ENCODE measurements around the gene TMEM163.
"Not testable (repeated sequence)": the region's sequence is repeated elsewhere in the genome, so short reads cannot be mapped to it uniquely, and the experiment has no call there.

TMEM163 gene

DNA sequence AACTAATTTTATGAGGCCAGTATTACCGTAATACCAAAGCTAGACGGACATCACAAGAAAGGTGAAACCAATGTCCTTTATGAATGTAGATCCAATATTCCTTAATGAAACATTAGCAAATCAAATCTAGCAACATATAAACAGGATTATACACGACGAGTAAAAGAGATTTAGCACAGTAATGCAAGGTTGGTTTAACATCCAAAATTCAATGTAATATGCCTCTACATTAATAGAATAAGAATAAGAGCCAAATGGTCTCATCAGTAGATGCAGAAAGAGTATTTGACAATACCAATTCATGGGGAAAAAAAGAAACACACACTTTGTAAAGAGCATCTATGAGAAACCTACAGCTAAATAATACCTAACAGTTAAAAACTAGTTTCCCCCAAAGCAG lies 99.5 kb downstream of the TMEM163 start:
- no peak for DNase-seq (ENCODE audit: low read depth)

DNA sequence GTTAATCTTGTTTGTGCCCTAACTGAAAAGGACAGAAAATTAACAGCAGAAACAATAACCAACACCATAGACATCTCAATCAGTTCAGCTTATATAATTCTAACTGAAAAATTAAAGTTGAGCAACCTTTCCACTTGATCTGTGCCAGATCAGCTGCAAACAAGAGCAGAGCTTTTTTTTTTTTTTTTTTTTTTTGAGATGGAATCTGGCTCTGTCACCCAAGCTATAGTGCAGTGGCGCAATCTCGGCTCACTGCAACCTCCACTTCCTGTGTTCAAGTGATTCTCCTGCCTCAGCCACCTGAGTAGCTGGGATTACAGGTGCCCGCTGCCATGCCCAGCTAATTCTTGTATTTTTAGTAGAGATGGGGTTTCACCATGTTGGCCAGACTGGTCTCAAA lies 103.3 kb downstream of the TMEM163 start:
- not testable (repeated sequence) for DNase-seq (ENCODE audit: low read depth)

DNA sequence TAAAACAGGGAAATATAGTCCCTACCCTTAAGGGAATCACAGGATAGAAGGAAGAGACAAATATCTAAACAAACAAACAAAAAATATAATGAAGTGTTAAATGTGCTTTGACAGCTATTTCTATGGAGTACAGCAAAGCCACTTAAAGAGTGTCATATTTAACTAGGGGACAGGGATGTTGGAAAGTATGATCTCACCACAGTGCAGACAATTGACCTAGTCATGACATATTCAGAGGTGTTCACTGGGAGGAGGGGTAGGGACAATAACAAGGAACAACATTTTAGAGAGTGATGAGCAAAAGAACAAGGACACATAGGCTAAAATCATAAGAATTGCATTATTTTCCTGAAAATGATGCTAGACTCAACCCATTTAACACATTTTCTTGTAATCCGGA lies 107.5 kb downstream of the TMEM163 start:
- DNase-seq (ENCODE audit: low read depth): no peak

DNA sequence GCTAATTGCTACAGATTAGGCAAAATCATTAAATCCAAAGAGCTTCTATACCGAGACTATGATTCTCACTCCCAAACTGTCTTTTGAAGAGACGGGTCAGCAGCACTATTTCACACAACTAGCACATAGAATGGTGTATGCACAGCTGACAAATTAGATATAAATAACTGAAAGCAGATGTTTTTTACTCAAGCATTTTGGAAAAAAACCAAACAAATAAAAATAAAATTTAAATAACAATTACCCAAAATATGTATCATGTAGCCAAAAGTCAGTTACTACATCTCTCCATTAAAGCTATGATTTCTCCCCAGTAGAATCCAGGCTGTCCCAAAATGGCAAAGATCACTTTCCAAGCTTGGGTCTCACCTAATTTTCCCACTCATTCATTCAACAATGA lies 107.9 kb downstream of the TMEM163 start:
- no peak for DNase-seq (ENCODE audit: low read depth)

GRCh38 chr2:134609924-134610513 lies 108.8 kb downstream of the TMEM163 start:
- no peak for DNase-seq (ENCODE audit: low read depth)

DNA sequence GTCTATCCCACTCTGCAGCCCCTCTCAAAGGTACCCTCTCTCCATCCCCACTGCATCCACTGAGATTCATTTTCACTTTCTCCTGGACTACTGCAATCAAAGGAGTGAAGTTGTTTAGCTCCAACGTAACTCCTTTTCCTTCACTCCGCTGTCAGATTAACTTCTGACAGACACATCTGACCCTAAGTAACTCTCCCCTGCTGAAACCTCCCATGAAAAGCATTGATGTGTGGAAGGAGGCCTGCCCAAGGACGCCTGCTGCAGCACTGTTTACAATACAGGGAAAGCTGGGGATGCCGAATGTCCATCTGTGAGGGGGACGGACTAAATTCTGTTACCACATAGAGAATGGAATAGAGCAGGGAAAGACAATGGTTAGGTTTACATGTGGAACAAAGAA lies 114.8 kb downstream of the TMEM163 start:
- DNase-seq (ENCODE audit: low read depth): no peak

GRCh38 chr2:134602666-134603065 lies 116.1 kb downstream of the TMEM163 start:
- DNase-seq (ENCODE audit: low read depth): no peak

DNA sequence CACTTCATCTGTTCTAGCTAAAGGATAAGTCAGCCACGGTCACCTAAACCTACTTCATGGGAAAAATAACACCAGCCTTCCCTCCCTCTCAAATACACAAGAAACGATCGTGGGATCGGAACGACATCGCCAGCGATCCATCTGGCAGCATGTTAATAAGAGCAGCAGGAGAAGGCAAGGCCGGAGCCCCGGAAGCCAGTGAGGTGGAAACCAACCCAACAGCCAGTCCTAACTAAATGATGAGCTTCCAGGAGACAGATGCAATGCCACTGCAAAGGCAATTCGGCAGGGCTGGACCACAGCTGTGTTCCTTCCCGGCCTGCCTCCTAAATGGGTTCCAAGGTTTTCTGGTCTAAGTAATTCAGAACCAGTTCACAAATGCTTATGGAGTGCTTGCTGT lies 117.5 kb downstream of the TMEM163 start:
- no peak for DNase-seq (ENCODE audit: low read depth)

- DNase-seq (ENCODE audit: low read depth): no peak
These were observed 118.6 kb downstream of the TMEM163 start for GRCh38 chr2:134600208-134600607.

GRCh38 chr2:134599236-134599635 lies 119.6 kb downstream of the TMEM163 start:
- DNase-seq (ENCODE audit: low read depth): no peak

GRCh38 chr2:134594399-134594798 lies 124.4 kb downstream of the TMEM163 start:
- no peak for DNase-seq (ENCODE audit: low read depth)

DNA sequence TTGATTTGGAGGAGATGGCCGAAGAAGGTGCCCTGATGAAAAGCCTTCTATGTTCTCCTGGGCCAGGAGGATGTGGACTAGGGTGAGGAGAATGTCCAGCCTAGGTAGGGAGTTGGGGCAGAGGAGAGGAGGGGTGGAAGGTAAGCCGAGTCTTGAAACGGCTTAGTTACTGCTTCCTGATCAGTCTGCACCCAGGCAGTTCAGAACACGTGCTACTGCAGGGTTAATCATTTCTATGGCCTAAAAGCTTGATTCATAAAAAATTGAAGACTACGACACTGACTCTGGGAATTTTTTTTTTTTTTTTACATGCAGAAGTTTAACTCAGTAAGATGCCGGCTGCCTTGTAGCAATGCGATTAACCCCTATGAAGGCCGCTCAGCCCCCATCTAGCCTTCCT lies 125.3 kb downstream of the TMEM163 start:
- no peak for DNase-seq (ENCODE audit: low read depth)

DNA sequence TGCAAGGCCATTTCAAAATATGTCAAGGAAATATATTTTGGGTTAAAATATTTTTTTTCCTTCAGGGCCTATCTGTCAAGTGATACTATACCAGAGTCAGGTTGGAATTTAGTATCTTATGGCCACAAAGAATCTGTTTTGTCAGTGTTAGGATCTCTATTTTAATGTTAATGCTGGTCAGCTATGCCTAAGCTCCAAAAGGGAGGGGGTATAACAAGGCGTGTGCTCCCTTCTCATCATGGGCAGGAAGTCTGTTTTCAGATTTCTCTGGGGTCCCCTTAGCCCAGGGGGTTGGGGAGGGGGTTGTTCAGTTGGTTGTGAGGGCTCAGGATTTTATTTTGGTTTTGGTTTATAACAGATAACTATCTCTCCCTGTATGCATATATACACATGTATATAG lies 126.4 kb downstream of the TMEM163 start:
- DNase-seq (ENCODE audit: low read depth): no peak

DNA sequence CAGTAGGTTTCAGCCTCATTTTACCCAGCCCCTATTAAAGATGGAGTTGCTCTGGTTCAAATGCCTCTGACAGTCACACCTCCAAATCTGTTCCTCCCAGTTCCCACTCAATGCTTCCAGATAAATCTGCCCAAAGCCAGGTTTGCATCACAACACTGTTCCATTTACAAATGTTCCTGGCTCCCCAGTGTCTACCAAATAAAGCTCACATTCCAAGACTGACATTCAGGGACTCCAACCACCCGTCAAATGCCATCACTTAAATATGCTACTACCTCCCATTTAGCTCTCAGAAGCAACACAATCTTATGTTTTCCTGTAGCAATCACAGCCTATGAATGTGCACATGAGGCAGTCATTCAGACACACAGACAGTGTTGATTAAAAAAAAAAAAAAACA lies 127.3 kb downstream of the TMEM163 start:
- DNase-seq (ENCODE audit: low read depth): no peak

DNA sequence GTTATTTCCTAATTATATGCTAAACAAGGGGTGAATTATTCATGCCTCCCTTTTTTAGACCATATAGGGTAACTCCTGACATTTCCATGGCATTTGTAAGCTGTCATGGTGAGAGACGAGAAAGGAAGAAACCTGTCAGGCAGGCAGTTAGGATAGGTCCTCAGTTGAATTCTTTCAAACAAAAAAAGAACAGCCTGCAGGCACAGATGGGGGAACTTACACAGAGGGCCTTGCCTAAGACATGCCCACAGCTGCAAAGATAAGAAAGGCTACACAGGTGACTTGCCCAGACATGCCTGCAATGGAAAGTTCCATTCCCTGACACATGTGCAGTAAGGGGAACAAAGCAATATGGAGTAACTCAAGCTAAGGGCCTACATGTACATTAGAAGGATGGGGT lies 128.1 kb downstream of the TMEM163 start:
- no peak for DNase-seq (ENCODE audit: low read depth)

- DNase-seq (ENCODE audit: low read depth): not testable (repeated sequence)
These were observed 129.4 kb downstream of the TMEM163 start for GRCh38 chr2:134589171-134590083.

GRCh38 chr2:134588556-134588955 lies 130.2 kb downstream of the TMEM163 start:
- no peak for DNase-seq (ENCODE audit: low read depth)

GRCh38 chr2:134586326-134586965 lies 132.4 kb downstream of the TMEM163 start:
- no peak for DNase-seq (ENCODE audit: low read depth)

- no peak for DNase-seq (ENCODE audit: low read depth)
These were observed 134.7 kb downstream of the TMEM163 start for GRCh38 chr2:134583997-134584520.

- no peak for DNase-seq (ENCODE audit: low read depth)
These were observed 135.3 kb downstream of the TMEM163 start for GRCh38 chr2:134583462-134583861.

DNA sequence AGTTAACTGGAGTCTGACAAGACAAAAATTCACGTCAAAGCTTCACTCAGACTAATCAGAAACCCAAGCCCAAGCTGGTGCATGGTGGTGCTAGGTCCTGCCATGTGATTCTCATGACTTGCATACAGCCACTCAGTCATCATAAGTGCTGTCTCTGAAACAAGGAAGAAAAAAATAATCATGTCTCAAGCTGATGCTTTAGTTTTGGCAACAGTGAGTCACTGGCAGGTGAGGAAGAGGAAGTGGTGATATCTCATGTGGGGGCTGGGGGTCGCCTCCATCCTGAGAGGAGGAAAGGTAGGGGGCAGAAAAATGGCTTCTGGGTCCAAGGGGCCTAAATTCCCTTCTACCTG lies 136.3 kb downstream of the TMEM163 start:
- no peak for DNase-seq (ENCODE audit: low read depth)

DNA sequence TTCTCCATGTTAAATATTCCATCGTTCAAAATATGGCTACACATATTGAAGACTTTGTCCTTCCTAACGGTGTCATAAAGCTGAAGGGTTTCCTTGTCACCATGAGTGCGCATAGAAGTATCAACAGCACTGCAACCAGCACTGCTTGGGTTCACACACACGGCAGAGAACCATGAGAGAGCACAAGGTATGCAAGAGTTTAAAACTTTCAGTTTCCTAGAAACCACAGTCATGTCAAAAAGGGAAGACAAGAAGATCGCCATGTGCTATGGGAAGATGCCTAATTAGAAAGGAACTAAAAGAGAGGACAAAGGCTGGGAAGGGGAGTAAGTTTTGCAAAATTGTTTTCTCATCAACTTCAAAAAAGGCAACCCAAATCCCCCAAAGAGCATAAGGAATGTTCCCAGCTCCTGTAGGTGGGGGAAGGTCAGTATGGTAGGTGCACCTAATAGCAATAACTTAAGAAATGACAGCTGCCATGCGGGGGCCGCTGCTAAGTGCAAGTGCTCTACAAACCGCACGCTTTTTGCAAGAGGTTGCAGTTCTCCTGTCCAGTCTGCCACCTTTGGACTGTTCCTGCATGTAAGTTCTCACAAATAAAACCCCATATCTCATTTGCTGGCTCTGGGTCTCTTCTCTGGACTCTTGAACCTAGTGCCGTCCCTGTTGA lies 136.8 kb downstream of the TMEM163 start:
- DNase-seq (ENCODE audit: low read depth): no peak

Measured in stimulated activated CD8-positive, alpha-beta memory T cell treated with anti-CD3 and anti-CD28 coated beads, Interleukin-12 subunit alpha, Interleukin-12 subunit beta, amount 100 ng/mL, for 1 hour (primary cell).